Hepatocyte (in vitro differentiated cells): Measurements from ENCODE around the gene FYN.

ENCODE experiments used
- CTCF ChIP-seq: fragments of 200-600 bp; sonication (generic); IDR thresholded peaks from 2 replicates; pipeline ENCODE4 v1.5.1; 2016; ENCODE audit warnings: antibody characterized with exemption, mild to moderate bottlenecking; ENCODE audit not compliant: poor library complexity
- EZH2 ChIP-seq: fragments of 200-600 bp; sonication (generic); IDR thresholded peaks from 2 replicates; pipeline ENCODE4 v1.6.1; 2016; ENCODE audit warnings: antibody characterized with exemption, mild to moderate bottlenecking, borderline replicate concordance
- EZH2phosphoT487 ChIP-seq: fragments of 200-600 bp; sonication (generic); IDR thresholded peaks from one replicate; pipeline ENCODE4 v1.6.1; 2018; ENCODE audit warnings: antibody characterized with exemption, mild to moderate bottlenecking, low read depth, moderate library complexity; ENCODE audit not compliant: unreplicated experiment, severe bottlenecking

GRCh38 chr6:111832833-111833418 lies 40.3 kb downstream of the FYN start:
- TF ChIP-seq CTCF (no peak), EZH2 (no peak), EZH2phosphoT487 (no peak)
